Erythroblast (primary cell): Measurements from ENCODE around the gene MEPE.

ENCODE experiments used
- GATA1 ChIP-seq: IDR thresholded peaks from 2 replicates; pipeline ENCODE4 v1.6.1; 2011; ENCODE audit warnings: low read depth, mild to moderate bottlenecking, control low read depth, low read length, moderate library complexity
- POLR2A ChIP-seq: IDR thresholded peaks from 2 replicates; pipeline ENCODE4 v1.6.1; 2011; ENCODE audit warnings: mild to moderate bottlenecking, low read length

GRCh38 chr4:87839592-87839946, 6.8 kb downstream of the MEPE start:
- TF ChIP-seq POLR2A, result no peak
- no peak for TF ChIP-seq GATA1
